ENCODE results near the gene ZNRD2.

ZNRD2 gene

DNA sequence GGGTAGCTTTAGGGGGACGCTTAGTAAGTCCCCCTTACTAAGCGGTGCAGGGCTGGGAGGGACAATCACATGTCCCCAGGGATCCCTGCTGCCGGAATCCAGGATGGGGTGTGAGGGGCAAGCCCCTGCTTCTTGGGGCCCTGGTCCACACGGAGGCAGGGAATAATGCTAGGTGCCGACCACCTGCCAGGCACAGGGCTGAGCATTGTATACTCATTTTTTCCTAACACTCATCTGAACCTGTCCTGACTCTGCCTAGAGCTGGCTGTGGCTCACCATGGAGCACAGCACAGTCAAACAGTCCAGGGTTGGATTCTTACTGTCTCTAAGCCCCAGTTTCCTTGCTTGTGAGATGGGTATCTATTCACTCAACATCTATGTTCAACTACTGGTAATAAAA, 10.7 kb upstream of the ZNRD2 start:
- H4K20me1 ChIP-seq (ENCODE audit: low read depth, low read length) = no peaks in the 10 kb centered on the region
- no peaks in the 10 kb centered on the region for H3K9me2 ChIP-seq (replicated peaks; ENCODE audit: insufficient read depth, low read length)
- H3K79me2 ChIP-seq (ENCODE audit: insufficient read depth, low read length) = no peaks in the 10 kb centered on the region
- no peaks in the 10 kb centered on the region for H3F3A ChIP-seq (ENCODE audit: insufficient read depth)
- H3K4me3 ChIP-seq (ENCODE audit: insufficient read depth, low read length, poor library complexity, severe bottlenecking) = no peak overlapping the region
- no peak overlapping the region for H3K4me2 ChIP-seq (ENCODE audit: low read depth, low read length, poor library complexity, severe bottlenecking)
- no peaks in the 10 kb centered on the region for H3K9me3 ChIP-seq (ENCODE audit: insufficient read depth, low read length)
- H3K27ac ChIP-seq (ENCODE audit: low read depth, low read length) = no peak overlapping the region
- no peak for TF ChIP-seq EZH2phosphoT487 (conservative IDR thresholded peaks at IDR 0.05; ENCODE audit: low read length)
- TF ChIP-seq, protein P1, sequence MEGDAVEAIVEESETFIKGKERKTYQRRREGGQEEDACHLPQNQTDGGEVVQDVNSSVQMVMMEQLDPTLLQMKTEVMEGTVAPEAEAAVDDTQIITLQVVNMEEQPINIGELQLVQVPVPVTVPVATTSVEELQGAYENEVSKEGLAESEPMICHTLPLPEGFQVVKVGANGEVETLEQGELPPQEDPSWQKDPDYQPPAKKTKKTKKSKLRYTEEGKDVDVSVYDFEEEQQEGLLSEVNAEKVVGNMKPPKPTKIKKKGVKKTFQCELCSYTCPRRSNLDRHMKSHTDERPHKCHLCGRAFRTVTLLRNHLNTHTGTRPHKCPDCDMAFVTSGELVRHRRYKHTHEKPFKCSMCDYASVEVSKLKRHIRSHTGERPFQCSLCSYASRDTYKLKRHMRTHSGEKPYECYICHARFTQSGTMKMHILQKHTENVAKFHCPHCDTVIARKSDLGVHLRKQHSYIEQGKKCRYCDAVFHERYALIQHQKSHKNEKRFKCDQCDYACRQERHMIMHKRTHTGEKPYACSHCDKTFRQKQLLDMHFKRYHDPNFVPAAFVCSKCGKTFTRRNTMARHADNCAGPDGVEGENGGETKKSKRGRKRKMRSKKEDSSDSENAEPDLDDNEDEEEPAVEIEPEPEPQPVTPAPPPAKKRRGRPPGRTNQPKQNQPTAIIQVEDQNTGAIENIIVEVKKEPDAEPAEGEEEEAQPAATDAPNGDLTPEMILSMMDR (IDR thresholded peaks at IDR 0.05; ENCODE audit: insufficient read depth, low read length, poor library complexity, severe bottlenecking) = no peak
- H3K27me3 ChIP-seq (ENCODE audit: low read length) = no peaks in the 10 kb centered on the region
- no peak overlapping the region for H3K9ac ChIP-seq (ENCODE audit: low read length)
- H2AFZ ChIP-seq (ENCODE audit: low read depth, low read length, severe bottlenecking) = no peak overlapping the region
- no peaks in the 10 kb centered on the region for H3K36me3 ChIP-seq (ENCODE audit: low read length)

DNA sequence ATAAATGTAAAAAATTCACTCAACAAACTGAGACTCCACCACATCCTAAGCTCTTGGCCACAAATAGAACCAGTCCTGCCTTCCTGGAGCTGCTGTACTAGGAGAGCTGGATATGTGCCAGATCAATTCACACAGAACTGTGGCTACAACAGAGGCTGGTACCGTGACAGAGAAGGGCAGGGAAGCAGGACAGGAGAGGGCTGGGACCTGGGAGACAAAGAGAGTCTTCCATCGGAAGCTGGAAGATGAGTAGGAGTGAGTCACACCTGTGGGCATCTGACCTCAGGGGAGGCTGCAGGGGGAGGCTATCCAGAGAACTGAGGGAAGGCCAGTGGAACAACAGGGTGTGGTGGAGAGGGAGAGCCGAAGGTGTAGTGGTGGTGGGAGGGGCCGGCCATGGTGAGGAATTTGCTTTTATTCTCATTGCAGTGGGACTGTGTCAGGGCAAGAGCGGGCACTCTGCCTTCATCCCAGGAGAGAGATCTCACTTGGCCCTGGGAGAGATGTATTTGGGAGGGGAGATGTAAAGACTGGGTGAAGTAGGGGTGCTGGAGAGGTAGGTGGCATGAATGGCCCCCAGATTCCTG, 10.2 kb upstream of the ZNRD2 start:
- H3K79me2 ChIP-seq (ENCODE audit: insufficient read depth, low read length) = no peaks in the 10 kb centered on the region
- H3K9me3 ChIP-seq (ENCODE audit: insufficient read depth, low read length) = no peaks in the 10 kb centered on the region
- no peak overlapping the region for H2AFZ ChIP-seq (ENCODE audit: low read depth, low read length, severe bottlenecking)
- no peak overlapping the region for H3K27ac ChIP-seq (ENCODE audit: low read depth, low read length)
- no peaks in the 10 kb centered on the region for H4K20me1 ChIP-seq (ENCODE audit: low read depth, low read length)
- no peak overlapping the region for H3K4me3 ChIP-seq (ENCODE audit: insufficient read depth, low read length, poor library complexity, severe bottlenecking)
- no peaks in the 10 kb centered on the region for H3K9me2 ChIP-seq (replicated peaks; ENCODE audit: insufficient read depth, low read length)
- no peaks in the 10 kb centered on the region for H3F3A ChIP-seq (ENCODE audit: insufficient read depth)
- no peak overlapping the region for H3K4me2 ChIP-seq (ENCODE audit: low read depth, low read length, poor library complexity, severe bottlenecking)
- H3K36me3 ChIP-seq (ENCODE audit: low read length) = no peaks in the 10 kb centered on the region
- no peak for TF ChIP-seq EZH2phosphoT487 (conservative IDR thresholded peaks at IDR 0.05; ENCODE audit: low read length)
- TF ChIP-seq, protein P1 (IDR thresholded peaks at IDR 0.05; ENCODE audit: insufficient read depth, low read length, poor library complexity, severe bottlenecking) = no peak
- no peaks in the 10 kb centered on the region for H3K27me3 ChIP-seq (ENCODE audit: low read length)
- H3K9ac ChIP-seq (ENCODE audit: low read length) = no peak overlapping the region

DNA sequence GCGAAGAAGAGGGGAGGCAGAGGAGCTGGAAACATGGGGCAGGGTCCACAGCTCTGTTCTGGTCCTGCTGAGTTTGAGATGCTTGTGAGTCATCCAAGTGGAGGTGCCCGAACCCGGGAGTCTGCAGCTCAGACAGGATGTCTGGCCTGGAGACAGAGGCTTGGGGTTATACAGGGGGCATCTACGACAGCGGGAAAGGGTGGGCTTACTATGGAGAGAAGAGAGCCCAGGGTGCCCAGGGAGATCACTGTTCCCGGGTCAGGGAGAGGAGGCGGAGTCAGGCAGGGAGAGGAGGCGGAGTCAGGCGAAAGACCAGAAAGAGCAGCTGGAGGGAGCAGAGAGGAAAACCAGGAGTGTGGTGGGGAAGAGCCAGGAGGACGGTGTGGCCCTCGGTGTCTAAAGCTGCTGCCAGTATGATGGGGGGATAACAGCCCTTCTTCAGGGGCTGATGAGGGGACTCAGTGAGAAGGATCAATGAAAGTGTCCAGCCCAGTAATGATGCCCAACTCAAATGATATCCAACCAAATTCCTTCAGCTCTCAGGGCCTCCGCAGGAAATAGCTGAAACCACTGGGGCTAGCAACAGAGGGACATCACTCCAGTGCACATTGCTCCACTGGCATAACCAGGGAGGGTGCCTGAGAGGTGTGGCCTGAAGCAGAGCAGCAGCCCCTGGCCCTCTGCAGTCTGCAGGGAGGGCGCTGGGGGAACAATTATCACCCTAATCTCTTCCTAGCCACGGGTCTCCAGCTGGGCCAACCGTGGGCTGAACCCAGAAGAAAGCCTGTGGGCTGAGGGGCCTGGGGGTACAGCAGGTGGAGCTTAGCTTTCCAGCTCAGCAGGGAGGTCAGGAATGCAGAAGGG, 9.5 kb upstream of the ZNRD2 start:
- Histone ChIP-seq H3K9ac (ENCODE audit: low read length) (no peak overlapping the region), H3K4me3 (ENCODE audit: insufficient read depth, low read length, poor library complexity, severe bottlenecking) (no peak overlapping the region), H2AFZ (ENCODE audit: low read depth, low read length, severe bottlenecking) (no peak overlapping the region), H4K20me1 (ENCODE audit: low read depth, low read length) (no peaks in the 10 kb centered on the region), H3F3A (ENCODE audit: insufficient read depth) (no peaks in the 10 kb centered on the region), H3K79me2 (ENCODE audit: insufficient read depth, low read length) (no peaks in the 10 kb centered on the region), H3K36me3 (ENCODE audit: low read length) (no peaks in the 10 kb centered on the region), H3K9me3 (ENCODE audit: insufficient read depth, low read length) (no peaks in the 10 kb centered on the region), H3K27ac (ENCODE audit: low read depth, low read length) (no peak overlapping the region), H3K9me2 (replicated peaks; ENCODE audit: insufficient read depth, low read length) (no peaks in the 10 kb centered on the region), H3K27me3 (ENCODE audit: low read length) (no peaks in the 10 kb centered on the region), H3K4me2 (ENCODE audit: low read depth, low read length, poor library complexity, severe bottlenecking) (no peak overlapping the region)
- TF ChIP-seq, protein P1 (IDR thresholded peaks at IDR 0.05; ENCODE audit: insufficient read depth, low read length, poor library complexity, severe bottlenecking) = no peak
- TF ChIP-seq EZH2phosphoT487 (conservative IDR thresholded peaks at IDR 0.05; ENCODE audit: low read length) = no peak
